ENCODE data around the gene LRRC25.

The LRRC25 gene

DNA sequence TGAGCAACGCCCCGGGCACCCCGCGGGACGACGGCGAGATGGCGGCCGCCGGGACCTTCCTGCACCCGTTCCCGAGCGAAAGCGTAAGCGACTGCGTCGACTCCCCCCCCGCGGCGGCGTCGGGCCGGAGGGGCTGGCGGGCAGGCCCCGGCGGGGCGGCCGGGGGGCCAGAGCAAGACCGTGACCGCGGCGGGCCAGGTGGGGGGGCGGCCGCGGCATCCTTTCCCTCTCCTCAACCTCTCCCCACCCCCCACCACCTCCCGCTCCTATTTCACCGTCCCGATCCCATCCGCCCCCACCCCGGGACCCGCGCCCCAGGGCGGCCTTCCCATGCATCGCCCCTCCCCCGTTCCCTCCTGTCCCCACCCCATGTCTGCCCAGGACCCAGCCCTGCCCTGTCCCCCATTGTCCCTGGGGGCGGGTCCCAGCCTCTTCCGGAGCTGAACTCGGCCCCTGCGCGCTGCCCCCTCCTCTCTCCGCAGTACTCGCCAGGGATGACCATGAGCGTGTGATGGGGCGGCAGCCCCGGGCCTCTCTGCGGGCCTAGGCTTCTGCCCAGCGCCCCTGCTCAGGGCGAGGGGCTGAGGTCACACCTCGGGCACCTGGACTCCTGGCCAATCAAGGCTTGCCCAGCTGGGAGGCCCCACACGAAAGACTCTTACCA is 36.4 kb upstream of the LRRC25 start (continued):
- TF ChIP-seq, protein P1, sequence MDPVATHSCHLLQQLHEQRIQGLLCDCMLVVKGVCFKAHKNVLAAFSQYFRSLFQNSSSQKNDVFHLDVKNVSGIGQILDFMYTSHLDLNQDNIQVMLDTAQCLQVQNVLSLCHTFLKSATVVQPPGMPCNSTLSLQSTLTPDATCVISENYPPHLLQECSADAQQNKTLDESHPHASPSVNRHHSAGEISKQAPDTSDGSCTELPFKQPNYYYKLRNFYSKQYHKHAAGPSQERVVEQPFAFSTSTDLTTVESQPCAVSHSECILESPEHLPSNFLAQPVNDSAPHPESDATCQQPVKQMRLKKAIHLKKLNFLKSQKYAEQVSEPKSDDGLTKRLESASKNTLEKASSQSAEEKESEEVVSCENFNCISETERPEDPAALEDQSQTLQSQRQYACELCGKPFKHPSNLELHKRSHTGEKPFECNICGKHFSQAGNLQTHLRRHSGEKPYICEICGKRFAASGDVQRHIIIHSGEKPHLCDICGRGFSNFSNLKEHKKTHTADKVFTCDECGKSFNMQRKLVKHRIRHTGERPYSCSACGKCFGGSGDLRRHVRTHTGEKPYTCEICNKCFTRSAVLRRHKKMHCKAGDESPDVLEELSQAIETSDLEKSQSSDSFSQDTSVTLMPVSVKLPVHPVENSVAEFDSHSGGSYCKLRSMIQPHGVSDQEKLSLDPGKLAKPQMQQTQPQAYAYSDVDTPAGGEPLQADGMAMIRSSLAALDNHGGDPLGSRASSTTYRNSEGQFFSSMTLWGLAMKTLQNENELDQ (tag by site-specific recombination; IDR thresholded peaks at IDR 0.05; ENCODE audit: low read depth), result no peak
- TF ChIP-seq GLI4 (tag by site-specific recombination; IDR thresholded peaks at IDR 0.05) (no peak), ZNF274 (IDR thresholded peaks at IDR 0.05; ENCODE audit: low read length) (no peak), ZNF274 (tag by site-specific recombination; IDR thresholded peaks at IDR 0.05; ENCODE audit: borderline replicate concordance) (no peak), ZNF18 (tag by site-specific recombination; IDR thresholded peaks at IDR 0.05) (no peak), ZNF335 (tag by site-specific recombination; conservative IDR thresholded peaks at IDR 0.05) (peak; percentile 25), ZNF629 (tag by site-specific recombination; IDR thresholded peaks at IDR 0.05) (0 out of 2 replicates have a peak, but pooled peaks have one; percentile 21), OSR2 (tag by site-specific recombination; IDR thresholded peaks at IDR 0.05) (no peak), MYNN (tag by site-specific recombination; IDR thresholded peaks at IDR 0.05; ENCODE audit: borderline replicate concordance) (no peak), TCF7L2 (IDR thresholded peaks at IDR 0.05; ENCODE audit: borderline replicate concordance, low read depth, low read length) (no peak), ZNF239 (tag by site-specific recombination; IDR thresholded peaks at IDR 0.05) (no peak), ZNF747 (tag by site-specific recombination; IDR thresholded peaks at IDR 0.05) (no peak), ZNF791 (tag by site-specific recombination; IDR thresholded peaks at IDR 0.05) (no peak), ZFHX2 (tag by site-specific recombination; conservative IDR thresholded peaks at IDR 0.05) (peak; percentile 36; the same call in 1 of the 2 replicates), ZNF10 (tag by site-specific recombination; IDR thresholded peaks at IDR 0.05) (no peak), ZNF777 (tag by site-specific recombination; IDR thresholded peaks at IDR 0.05; ENCODE audit: borderline replicate concordance) (no peak), GLIS2 (tag by site-specific recombination; IDR thresholded peaks at IDR 0.05) (peak; percentile 53; the same call in 1 of the 2 replicates), IKZF3 (tag by site-specific recombination; IDR thresholded peaks at IDR 0.05) (no peak), REPIN1 (tag by site-specific recombination; IDR thresholded peaks at IDR 0.05; ENCODE audit: low read depth) (no peak), ZNF596 (tag by site-specific recombination; IDR thresholded peaks at IDR 0.05) (no peak), MEIS1 (CRISPR knock-in tag; IDR thresholded peaks at IDR 0.05; ENCODE audit: borderline replicate concordance) (no peak), ZNF2 (tag by site-specific recombination; IDR thresholded peaks at IDR 0.05) (0 out of 2 replicates have a peak, but pooled peaks have one; percentile 34), REST (tag by site-specific recombination; IDR thresholded peaks at IDR 0.05) (no peak), ZNF133 (tag by site-specific recombination; IDR thresholded peaks at IDR 0.05) (no peak), ZNF792 (tag by site-specific recombination; IDR thresholded peaks at IDR 0.05) (no peak), ZXDB (tag by site-specific recombination; IDR thresholded peaks at IDR 0.05) (peak; percentile 95), ZNF510 (tag by site-specific recombination; IDR thresholded peaks at IDR 0.05; ENCODE audit: insufficient replicate concordance) (no peak)

Measured in HEK293 (cell line).